Ishikawa (cell line): ENCODE data around the gene ZBTB20.

ENCODE experiments used
- CEBPB ChIP-seq: IDR thresholded peaks from 2 replicates; pipeline ENCODE4 v1.6.1; 2012
- CREB1 ChIP-seq: IDR thresholded peaks from 2 replicates; pipeline ENCODE4 v1.6.1; 2012; ENCODE audit warnings: low read depth
- TCF12 ChIP-seq: IDR thresholded peaks from 2 replicates; pipeline ENCODE4 v1.6.1; 2012; ENCODE audit warnings: low read depth
- YY1 ChIP-seq: IDR thresholded peaks from 2 replicates; pipeline ENCODE4 v1.6.1; 2012; ENCODE audit warnings: low read depth
- TF ChIP-seq, protein P1 (sequence below): IDR thresholded peaks from 2 replicates; pipeline ENCODE4 v1.6.1; 2012

DNA sequence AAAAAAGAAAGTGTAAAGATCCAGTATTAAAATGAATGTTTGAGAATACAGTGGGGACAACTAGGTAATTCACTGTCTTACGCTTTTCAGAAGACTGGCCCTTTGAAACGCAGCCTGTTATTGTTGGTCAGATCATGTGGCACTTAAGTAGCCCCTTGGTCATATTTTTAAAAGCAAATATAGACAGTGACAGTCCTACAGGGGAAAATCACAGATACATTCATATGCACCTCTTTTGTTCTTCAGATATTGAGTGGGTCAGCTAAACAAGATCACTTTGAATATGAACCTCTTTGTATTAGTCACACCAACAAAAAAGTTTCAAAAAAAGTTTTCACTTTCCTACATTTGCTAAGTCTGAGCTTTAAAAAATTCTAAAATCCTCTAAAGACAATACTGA, 817.3 kb downstream of the ZBTB20 start:
- TF ChIP-seq TCF12, result no peak
- TF ChIP-seq CREB1, result no peak
- TF ChIP-seq, protein P1, sequence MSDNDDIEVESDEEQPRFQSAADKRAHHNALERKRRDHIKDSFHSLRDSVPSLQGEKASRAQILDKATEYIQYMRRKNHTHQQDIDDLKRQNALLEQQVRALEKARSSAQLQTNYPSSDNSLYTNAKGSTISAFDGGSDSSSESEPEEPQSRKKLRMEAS, result no peak
- TF ChIP-seq YY1, result no peak
- no peak for TF ChIP-seq CEBPB
